Transverse colon (tissue), 4 donors: ENCODE results near the gene STT3A. TPM values are rescaled to one million over a fixed set of nuclear protein-coding genes. Genes with fewer than 3 reads are reported as not detected.

Experiments
- DNase-seq: peaks from one replicate; pipeline ENCODE4 v3.0.0-alpha.2; 2019
- H3K27ac ChIP-seq, 4 donors: fragments of 200-600 bp; sonication (generic); 2 replicates each; pipeline ENCODE4 v1.5.1; 2016 to 2018; ENCODE audit warnings: inconsistent platforms in 4 of 4
- H3K27me3 ChIP-seq: fragments of 200-600 bp; sonication (generic); 2 replicates; pipeline ENCODE4 v1.5.1; 2017; ENCODE audit warnings: inconsistent platforms
- H3K36me3 ChIP-seq, 4 donors: fragments of 200-600 bp; sonication (generic); 2 replicates each; pipeline ENCODE4 v1.5.1; 2017 to 2019; ENCODE audit warnings: inconsistent platforms in 4 of 4
- H3K4me1 ChIP-seq, 4 donors: fragments of 200-600 bp; sonication (generic); 2 replicates each; pipeline ENCODE4 v1.5.1; 2017 to 2020; ENCODE audit warnings: inconsistent platforms in 4 of 4
- H3K4me3 ChIP-seq, 4 donors: fragments of 200-600 bp; sonication (generic); 1 replicate in 1 of 4; 2 replicates in 3 of 4; pipeline versions ENCODE4 v1.5.1 to v1.6.1; 2017 to 2019; ENCODE audit warnings: inconsistent platforms in 4 of 4
- H3K9me3 ChIP-seq, 2 donors: fragments of 200-600 bp; sonication (generic); 2 replicates each; pipeline ENCODE4 v1.5.1; 2017 to 2019; ENCODE audit warnings: inconsistent platforms in 2 of 2
- EP300 ChIP-seq: sonication (generic); formaldehyde crosslinking; IDR thresholded peaks from one replicate; pipeline ENCODE4 v1.6.1; 2017; ENCODE audit warnings: antibody characterized with exemption, low read depth
- POLR2A ChIP-seq: fragments of 450-650 bp; IDR thresholded peaks from one replicate; pipeline ENCODE4 v1.6.1; 2016; ENCODE audit warnings: antibody characterized with exemption, mild to moderate bottlenecking, moderate library complexity
- POLR2AphosphoS5 ChIP-seq, 3 donors: sonication (generic); formaldehyde crosslinking; IDR thresholded peaks; one replicate each; pipeline ENCODE4 v1.6.1; 2016; ENCODE audit warnings: antibody characterized with exemption in 3 of 3
- WGBS, 2 donors: methylation state at CpG; one replicate each; pipeline ENCODE4 v1.1.5; 2018; ENCODE audit warnings: low coverage in 1 of 2; 5-methylcytosine and 5-hydroxymethylcytosine counted together
- in situ Hi-C, 4 donors: fragments of 200-750 bp; cut with MboI; loops; one replicate each; pipeline versions ENCODE4 v1.15.0 to v1.15.1; 2017; ENCODE audit warnings: low sequenced_read_pairs in 3 of 4, low pct_ligation_motif_present in 1 of 4, low pct_unique_long_range_greater_than_20kb in 1 of 4
- intact Hi-C: fragments of 100-400 bp; cut with DNase I; formaldehyde crosslinking; loops from one replicate; pipeline ENCODE4 v1.15.1; 2023; ENCODE audit warnings: low total_unique reads
- total RNA-seq, 4 donors: library from RNA; depleted of rRNA; stranded (reverse); fragments of >200 nt; gene quantifications; one replicate each; pipeline ENCODE4 v1.1.0, GENCODE V29; 2016
- TF ChIP-seq, protein P1 (sequence below), 5 experiments: fragments of 200-600 bp in 3 of 5; fragments of 450-650 bp in 2 of 5; sonication (generic) in 3 of 5; IDR thresholded peaks; 1 replicate in 2 of 5; 2 replicates in 3 of 5; pipeline ENCODE4 v1.5.1; 2016 to 2017; ENCODE audit warnings: antibody characterized with exemption in 5 of 5, inconsistent platforms in 3 of 5, mild to moderate bottlenecking in 2 of 5, moderate library complexity in 1 of 5

STT3A gene
- total RNA-seq, 4 donors from 2014 or later: 21.7 to 73.2 (median 64.3) TPM

GRCh38 chr11:125600663-125601062, 8.0 kb downstream of the STT3A start:
- in situ Hi-C loops: loop anchor here in 2 of 4 donors (25.0 kb wide), 2 partner anchors 287 to 612 kb away; partner anchors contain the start of genes FAM118B (in 1 of the 2), HYLS1 (in 1 of the 2) and RPUSD4 (in 1 of the 2)
- 98 to 100% methylated on average over 1 to 2 of the region's 2 CpGs for WGBS, 2 donors
- no peak for DNase-seq
- intact Hi-C loops: no loop called here
- Histone ChIP-seq H3K36me3 (peaks cover 0 to 69% (median 28%) of the 10 kb centered on the region in 4 donors), H3K27ac (no peak overlapping the region), H3K27me3 (no peaks in the 10 kb centered on the region), H3K4me1 (peaks cover 0 to 3% (median 3%) of the 10 kb centered on the region in 4 donors), H3K4me3 (no peak overlapping the region), H3K9me3 (no peaks in the 10 kb centered on the region)
- TF ChIP-seq POLR2AphosphoS5 (IDR thresholded peaks at IDR 0.05): no peak
- TF ChIP-seq POLR2A: no peak
- no peak for TF ChIP-seq EP300
- TF ChIP-seq, protein P1, sequence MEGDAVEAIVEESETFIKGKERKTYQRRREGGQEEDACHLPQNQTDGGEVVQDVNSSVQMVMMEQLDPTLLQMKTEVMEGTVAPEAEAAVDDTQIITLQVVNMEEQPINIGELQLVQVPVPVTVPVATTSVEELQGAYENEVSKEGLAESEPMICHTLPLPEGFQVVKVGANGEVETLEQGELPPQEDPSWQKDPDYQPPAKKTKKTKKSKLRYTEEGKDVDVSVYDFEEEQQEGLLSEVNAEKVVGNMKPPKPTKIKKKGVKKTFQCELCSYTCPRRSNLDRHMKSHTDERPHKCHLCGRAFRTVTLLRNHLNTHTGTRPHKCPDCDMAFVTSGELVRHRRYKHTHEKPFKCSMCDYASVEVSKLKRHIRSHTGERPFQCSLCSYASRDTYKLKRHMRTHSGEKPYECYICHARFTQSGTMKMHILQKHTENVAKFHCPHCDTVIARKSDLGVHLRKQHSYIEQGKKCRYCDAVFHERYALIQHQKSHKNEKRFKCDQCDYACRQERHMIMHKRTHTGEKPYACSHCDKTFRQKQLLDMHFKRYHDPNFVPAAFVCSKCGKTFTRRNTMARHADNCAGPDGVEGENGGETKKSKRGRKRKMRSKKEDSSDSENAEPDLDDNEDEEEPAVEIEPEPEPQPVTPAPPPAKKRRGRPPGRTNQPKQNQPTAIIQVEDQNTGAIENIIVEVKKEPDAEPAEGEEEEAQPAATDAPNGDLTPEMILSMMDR (IDR thresholded peaks at IDR 0.05): no peak

DNA sequence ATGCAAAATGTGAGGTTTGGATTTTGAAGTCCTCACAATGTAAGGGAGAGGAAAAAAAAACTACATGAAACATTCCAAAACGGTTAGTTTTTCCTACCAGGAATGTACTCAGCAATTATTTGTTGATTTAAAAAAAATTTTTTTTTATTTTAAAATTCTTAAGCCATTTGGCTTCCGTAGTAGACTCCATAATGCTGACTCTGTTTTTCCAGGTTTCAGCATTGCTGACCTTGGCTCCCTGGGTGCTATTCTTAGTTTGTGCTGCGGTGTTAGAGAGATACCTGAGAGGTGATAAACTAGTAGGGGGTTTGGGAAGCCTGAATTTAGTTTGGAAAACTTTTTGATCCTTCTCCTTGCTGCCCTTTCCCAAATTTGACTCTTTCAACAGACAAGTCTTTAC, 10.6 kb downstream of the STT3A start:
- intact Hi-C loops (no loop called here), in situ Hi-C loops (loop anchor here in 2 of 4 donors (25.0 kb wide), 2 partner anchors 284 to 609 kb away; partner anchors contain the start of genes FAM118B (in 1 of the 2), HYLS1 (in 1 of the 2) and RPUSD4 (in 1 of the 2))
- Histone ChIP-seq H3K27ac (no peak overlapping the region), H3K27me3 (no peaks in the 10 kb centered on the region), H3K4me1 (peaks cover 0 to 3% (median 0%) of the 10 kb centered on the region in 4 donors), H3K9me3 (no peaks in the 10 kb centered on the region), H3K36me3 (peaks cover 0 to 84% (median 40%) of the 10 kb centered on the region in 4 donors), H3K4me3 (no peak overlapping the region)
- TF ChIP-seq, protein P1 (IDR thresholded peaks at IDR 0.05): no peak
- TF ChIP-seq EP300 (no peak), POLR2AphosphoS5 (IDR thresholded peaks at IDR 0.05) (no peak), POLR2A (no peak)
- DNase-seq: no peak
- 84 to 94% methylated on average over 2 to 3 of the region's 3 CpGs for WGBS, 2 donors

- no peak for TF ChIP-seq EP300
- no peak for TF ChIP-seq POLR2A
- no peak for TF ChIP-seq POLR2AphosphoS5 (IDR thresholded peaks at IDR 0.05)
- TF ChIP-seq, protein P1 (IDR thresholded peaks at IDR 0.05): no peak
- in situ Hi-C loops: loop anchor here in 2 of 4 donors (25.0 kb wide), 2 partner anchors 282 to 607 kb away; partner anchors contain the start of genes FAM118B (in 1 of the 2), HYLS1 (in 1 of the 2) and RPUSD4 (in 1 of the 2)
- H3K4me3 ChIP-seq: no peak overlapping the region
- no peak for DNase-seq
- no peaks in the 10 kb centered on the region for H3K27me3 ChIP-seq
- H3K9me3 ChIP-seq: no peaks in the 10 kb centered on the region
- H3K4me1 ChIP-seq: no peaks in the 10 kb centered on the region
- no peak overlapping the region for H3K27ac ChIP-seq
- H3K36me3 ChIP-seq: peaks cover 0 to 88% (median 43%) of the 10 kb centered on the region in 4 donors
- intact Hi-C loops: no loop called here
Observed at GRCh38 chr11:125605417-125605816, 12.8 kb downstream of the STT3A start.

DNA sequence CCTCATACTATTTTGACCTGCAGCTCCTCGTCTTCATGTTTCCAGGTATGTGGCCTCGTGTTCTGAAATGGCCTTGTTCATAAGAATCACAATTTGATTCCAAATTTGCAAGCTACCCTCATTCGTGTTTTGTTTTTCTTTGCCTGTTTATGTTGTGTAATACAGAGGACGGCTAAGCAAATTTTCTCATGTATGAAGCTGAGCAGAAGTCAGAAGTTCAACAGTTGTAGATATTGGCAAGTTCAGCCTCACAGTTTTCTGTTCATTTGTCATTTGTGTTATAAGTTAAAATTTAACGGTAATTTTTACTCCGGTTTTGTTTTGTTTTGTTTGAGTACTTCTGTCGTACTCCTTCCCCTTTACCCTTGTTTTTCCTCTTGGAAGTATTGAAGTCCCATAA, 16.9 kb downstream of the STT3A start:
- WGBS, 2 donors: 77 to 83% methylated on average over 6 to 7 of the region's 7 CpGs
- Histone ChIP-seq H3K36me3 (peaks cover 0 to 88% (median 41%) of the 10 kb centered on the region in 4 donors), H3K4me3 (no peak overlapping the region), H3K4me1 (no peaks in the 10 kb centered on the region), H3K9me3 (no peaks in the 10 kb centered on the region), H3K27ac (no peak overlapping the region), H3K27me3 (no peaks in the 10 kb centered on the region)
- DNase-seq: no peak
- in situ Hi-C loops (loop anchor here in 2 of 4 donors (25.0 kb wide), 2 partner anchors 278 to 603 kb away; partner anchors contain the start of genes FAM118B (in 1 of the 2), HYLS1 (in 1 of the 2) and RPUSD4 (in 1 of the 2)), intact Hi-C loops (no loop called here)
- TF ChIP-seq, protein P1 (IDR thresholded peaks at IDR 0.05): no peak
- TF ChIP-seq POLR2AphosphoS5 (IDR thresholded peaks at IDR 0.05) (no peak), POLR2A (no peak), EP300 (no peak)
